Sigmoid colon (tissue), 4 donors: ENCODE measurements around the gene PNLIPRP3.

Experiments
- CTCF ChIP-seq, 4 experiments: fragments of 450-650 bp in 3 of 4; fragments of 200-600 bp in 1 of 4; IDR thresholded peaks; one replicate each; pipeline ENCODE4 v1.5.1; 2016 to 2019; ENCODE audit warnings: antibody characterized with exemption in 4 of 4, mild to moderate bottlenecking in 3 of 4, moderate library complexity in 2 of 4
- POLR2A ChIP-seq, 2 donors: fragments of 450-650 bp; IDR thresholded peaks; one replicate each; pipeline ENCODE4 v1.6.1; 2016; ENCODE audit warnings: antibody characterized with exemption in 2 of 2, mild to moderate bottlenecking in 2 of 2, moderate library complexity in 2 of 2
- POLR2AphosphoS5 ChIP-seq, 4 donors: sonication (generic); formaldehyde crosslinking; IDR thresholded peaks; one replicate each; pipeline ENCODE4 v1.6.1; 2017; ENCODE audit warnings: antibody characterized with exemption in 4 of 4

- TF ChIP-seq CTCF (IDR thresholded peaks at IDR 0.05) (no peak), POLR2AphosphoS5 (IDR thresholded peaks at IDR 0.05) (no peak), POLR2A (IDR thresholded peaks at IDR 0.05) (no peak)
These were observed 41.8 kb downstream of the PNLIPRP3 start for GRCh38 chr10:116469437-116469836.
